Bone marrow (tissue), 2 donors: ENCODE measurements around the gene ANKS1A.

ENCODE experiments used
- DNase-seq, 2 donors: peaks; one replicate each; lab custom pipeline; 2025; lab: John Stamatoyannopoulos, UW

The ANKS1A gene

GRCh38 chr6:35023091-35024000 is 134.3 kb downstream of the ANKS1A start:
- DNase-seq, result no peak

- DNase-seq, result no peak
These were observed 135.5 kb downstream of the ANKS1A start for GRCh38 chr6:35024551-35025054.

- no peak for DNase-seq
These were observed 136.5 kb downstream of the ANKS1A start for GRCh38 chr6:35025232-35026188.

GRCh38 chr6:35026434-35027222 is 137.6 kb downstream of the ANKS1A start:
- DNase-seq, result no peak

- DNase-seq, result no peak
These were observed 138.8 kb downstream of the ANKS1A start for GRCh38 chr6:35027807-35028206.

- no peak for DNase-seq
These were observed 140.0 kb downstream of the ANKS1A start for GRCh38 chr6:35028781-35029769.

- no peak for DNase-seq
These were observed 141.0 kb downstream of the ANKS1A start for GRCh38 chr6:35030099-35030498.

GRCh38 chr6:35031611-35032529 is 142.8 kb downstream of the ANKS1A start:
- DNase-seq, result no peak

GRCh38 chr6:35033683-35034082 is 144.6 kb downstream of the ANKS1A start:
- no peak for DNase-seq

- DNase-seq, result peak; percentile 34 to 51
These were observed 145.5 kb downstream of the ANKS1A start for GRCh38 chr6:35034411-35035191.

GRCh38 chr6:35035481-35036030 is 146.5 kb downstream of the ANKS1A start:
- DNase-seq, result no peak

- no peak for DNase-seq
These were observed 147.2 kb downstream of the ANKS1A start for GRCh38 chr6:35036059-35036827.

GRCh38 chr6:35036828-35037663 is 148.0 kb downstream of the ANKS1A start:
- DNase-seq, result no peak

- DNase-seq, result no peak
These were observed 148.6 kb downstream of the ANKS1A start for GRCh38 chr6:35037664-35038038.

GRCh38 chr6:35038076-35038475 is 149.0 kb downstream of the ANKS1A start:
- no peak for DNase-seq

- no peak for DNase-seq
These were observed 151.3 kb downstream of the ANKS1A start for GRCh38 chr6:35040398-35040797.
